Gastrocnemius medialis (tissue), 4 donors: ENCODE measurements around the gene OTOP3. TPM values are rescaled to one million over a fixed set of nuclear protein-coding genes. Genes with fewer than 3 reads are reported as not detected.
"Not testable (repeated sequence)": the region's sequence is repeated elsewhere in the genome, so short reads cannot be mapped to it uniquely, and the experiment has no call there.

ENCODE experiments used
- ATAC-seq, 2 donors: fragments of 150-250 bp; one replicate each; pipeline ENCODE4 v1.9.1; 2016
- DNase-seq, 2 donors: peaks; one replicate each; pipeline ENCODE4 v3.0.0-alpha.2; 2019
- H3K27ac ChIP-seq, 4 donors: fragments of 200-600 bp; sonication (generic); 1 replicate in 1 of 4; 2 replicates in 3 of 4; pipeline ENCODE4 v1.5.1; 2016 to 2018; ENCODE audit warnings: mild to moderate bottlenecking in 2 of 4, moderate library complexity in 1 of 4
- H3K27me3 ChIP-seq, 3 donors: fragments of 200-600 bp; sonication (generic) in 2 of 3; 1 replicate in 1 of 3; 2 replicates in 2 of 3; pipeline versions ENCODE4 v1.5.1 to v1.6.0; 2016 to 2019; ENCODE audit warnings: mild to moderate bottlenecking in 1 of 3, moderate library complexity in 1 of 3
- H3K36me3 ChIP-seq, 2 donors: fragments of 200-600 bp; sonication (generic) in 1 of 2; one replicate each; pipeline ENCODE4 v1.5.1; 2017 to 2018
- H3K4me1 ChIP-seq, 2 donors: fragments of 200-600 bp; sonication (generic) in 1 of 2; one replicate each; pipeline ENCODE4 v1.5.1; 2016 to 2017; ENCODE audit warnings: mild to moderate bottlenecking in 2 of 2
- H3K4me3 ChIP-seq, 4 donors: fragments of 200-600 bp; sonication (generic) in 3 of 4; 1 replicate in 1 of 4; 2 replicates in 3 of 4; pipeline ENCODE4 v1.5.1; 2016 to 2019; ENCODE audit warnings: mild to moderate bottlenecking in 2 of 4
- H3K9me3 ChIP-seq, 3 donors: fragments of 200-600 bp; sonication (generic) in 2 of 3; 1 replicate in 1 of 3; 2 replicates in 2 of 3; pipeline ENCODE4 v1.5.1; 2016 to 2019
- CTCF ChIP-seq, 5 experiments: fragments of 450-650 bp in 3 of 5; fragments of 200-600 bp in 2 of 5; sonication (generic) in 2 of 5; IDR thresholded peaks in 4 of 5; conservative IDR thresholded peaks in 1 of 5; 1 replicate in 4 of 5; 2 replicates in 1 of 5; pipeline ENCODE4 v1.5.1; 2016 to 2019; ENCODE audit warnings: antibody characterized with exemption in 5 of 5, mild to moderate bottlenecking in 3 of 5, moderate library complexity in 3 of 5
- POLR2A ChIP-seq, 2 donors: fragments of 450-650 bp; IDR thresholded peaks; one replicate each; pipeline ENCODE4 v1.6.1; 2017; ENCODE audit warnings: antibody characterized with exemption in 2 of 2, mild to moderate bottlenecking in 2 of 2, moderate library complexity in 2 of 2
- in situ Hi-C, 4 donors: fragments of 200-750 bp; cut with MboI; loops; one replicate each; pipeline versions ENCODE4 v1.15.0 to v1.8.0; 2017; ENCODE audit warnings: low sequenced_read_pairs in 4 of 4
- intact Hi-C: fragments of 100-400 bp; cut with DNase I; formaldehyde crosslinking; loops from one replicate; pipeline ENCODE4 v1.15.1; 2023; ENCODE audit warnings: low total_unique reads
- total RNA-seq, 4 donors: library from RNA; depleted of rRNA; stranded (reverse); fragments of >200 nt; gene quantifications; one replicate each; pipeline versions ENCODE4 v1.1.0 to v1.2.3, GENCODE V29; 2016

OTOP3 gene
- total RNA-seq, 4 donors from 2014 or later: not detected

- no peak overlapping the region for H3K4me3 ChIP-seq
- TF ChIP-seq POLR2A (IDR thresholded peaks at IDR 0.05) (no peak), CTCF (IDR thresholded peaks at IDR 0.05 in 4 of 5, conservative IDR thresholded peaks at IDR 0.05 in 1 of 5) (no peak)
- no peak for DNase-seq
- in situ Hi-C loops (no loop called here), intact Hi-C loops (no loop called here)
- H3K36me3 ChIP-seq: no peaks in the 10 kb centered on the region
- H3K27ac ChIP-seq: no peak overlapping the region
- no peaks in the 10 kb centered on the region for H3K4me1 ChIP-seq
- peaks cover 14 to 20% (median 20%) of the 10 kb centered on the region in 3 donors for H3K27me3 ChIP-seq
- no peaks in the 10 kb centered on the region for H3K9me3 ChIP-seq
- ATAC-seq: no peak
Observed at GRCh38 chr17:74901353-74902135, 34.2 kb upstream of the OTOP3 start.

- Histone ChIP-seq H3K4me1 (no peaks in the 10 kb centered on the region), H3K36me3 (no peaks in the 10 kb centered on the region), H3K27ac (no peak overlapping the region), H3K27me3 (peaks cover 14 to 20% (median 17%) of the 10 kb centered on the region in 3 donors), H3K4me3 (no peak overlapping the region), H3K9me3 (no peaks in the 10 kb centered on the region)
- intact Hi-C loops: no loop called here
- TF ChIP-seq CTCF (IDR thresholded peaks at IDR 0.05 in 4 of 5, conservative IDR thresholded peaks at IDR 0.05 in 1 of 5): no peak
- TF ChIP-seq POLR2A (IDR thresholded peaks at IDR 0.05): no peak
- DNase-seq (no peak), ATAC-seq (no peak)
- in situ Hi-C loops: no loop called here
Observed at GRCh38 chr17:74903034-74903433, 32.7 kb upstream of the OTOP3 start.

- Histone ChIP-seq H3K27me3 (peaks cover 14 to 20% (median 17%) of the 10 kb centered on the region in 3 donors), H3K36me3 (no peaks in the 10 kb centered on the region), H3K4me3 (no peak overlapping the region), H3K4me1 (no peaks in the 10 kb centered on the region), H3K9me3 (no peaks in the 10 kb centered on the region), H3K27ac (no peak overlapping the region)
- DNase-seq (no peak), ATAC-seq (no peak)
- intact Hi-C loops: no loop called here
- TF ChIP-seq POLR2A (IDR thresholded peaks at IDR 0.05) (no peak), CTCF (IDR thresholded peaks at IDR 0.05 in 4 of 5, conservative IDR thresholded peaks at IDR 0.05 in 1 of 5) (no peak)
- in situ Hi-C loops: no loop called here
Observed at GRCh38 chr17:74903671-74904070, 32.0 kb upstream of the OTOP3 start.

- Histone ChIP-seq H3K4me3 (no peak overlapping the region), H3K36me3 (no peaks in the 10 kb centered on the region), H3K4me1 (no peaks in the 10 kb centered on the region), H3K9me3 (no peaks in the 10 kb centered on the region), H3K27ac (no peak overlapping the region), H3K27me3 (peaks cover 14 to 20% (median 17%) of the 10 kb centered on the region in 3 donors)
- intact Hi-C loops (no loop called here), in situ Hi-C loops (no loop called here)
- DNase-seq (no peak), ATAC-seq (no peak)
- no peak for TF ChIP-seq POLR2A (IDR thresholded peaks at IDR 0.05)
- TF ChIP-seq CTCF (IDR thresholded peaks at IDR 0.05 in 4 of 5, conservative IDR thresholded peaks at IDR 0.05 in 1 of 5): no peak
Observed at GRCh38 chr17:74904687-74905409, 30.9 kb upstream of the OTOP3 start.

GRCh38 chr17:74906214-74906793 lies 29.4 kb upstream of the OTOP3 start:
- H3K27me3 ChIP-seq: peaks cover 14 to 20% (median 17%) of the 10 kb centered on the region in 3 donors
- intact Hi-C loops, DNase-seq, H3K27ac ChIP-seq, H3K36me3 ChIP-seq, H3K4me3 ChIP-seq, ATAC-seq, H3K4me1 ChIP-seq, in situ Hi-C loops, H3K9me3 ChIP-seq: not testable (repeated sequence)
